HuH-7 (cell line): ENCODE measurements around the gene PPWD1.
"Not testable (repeated sequence)": the region's sequence is repeated elsewhere in the genome, so short reads cannot be mapped to it uniquely, and the experiment has no call there.

Source experiments
- DNase-seq: peaks from one replicate; pipeline ENCODE4 v3.0.0; 2011; ENCODE audit warnings: low spot score

Gene PPWD1

GRCh38 chr5:65562731-65563701, at the start of gene PPWD1, which contains the start of gene CENPK:
Gene PPWD1 (plus strand): TSS chr5:65563296. CDS start chr5:65563311, 15 bp downstream.
Gene CENPK (minus strand): TSS chr5:65563168. CDS start chr5:65554907, 8,261 bp downstream.
- peak; percentile 81 for DNase-seq

- DNase-seq = no peak
Observed at GRCh38 chr5:65525726-65526125, 37.4 kb upstream of the PPWD1 start.

- DNase-seq = no peak
Observed at GRCh38 chr5:65530904-65531303, 32.2 kb upstream of the PPWD1 start.

GRCh38 chr5:65535529-65535987, 27.5 kb upstream of the PPWD1 start:
- no peak for DNase-seq

GRCh38 chr5:65539827-65540226, 23.3 kb upstream of the PPWD1 start:
- DNase-seq = no peak

- DNase-seq = no peak
Observed at GRCh38 chr5:65544473-65544872, 18.6 kb upstream of the PPWD1 start.

- DNase-seq = no peak
Observed at GRCh38 chr5:65546141-65546540, 17.0 kb upstream of the PPWD1 start.

GRCh38 chr5:65548281-65548680, 14.8 kb upstream of the PPWD1 start:
- DNase-seq = no peak

- no peak for DNase-seq
Observed at GRCh38 chr5:65553941-65554340, 9.2 kb upstream of the PPWD1 start.

GRCh38 chr5:65555287-65555686, 7.8 kb upstream of the PPWD1 start:
- DNase-seq = no peak

- DNase-seq = no peak
Observed at GRCh38 chr5:65556181-65556580, 6.9 kb upstream of the PPWD1 start.

- DNase-seq = no peak
Observed at GRCh38 chr5:65556718-65557117, 6.4 kb upstream of the PPWD1 start.

GRCh38 chr5:65563777-65564176, 681 bp downstream of the PPWD1 start:
- no peak for DNase-seq

- no peak for DNase-seq
Observed at GRCh38 chr5:65566505-65566904, 3.4 kb downstream of the PPWD1 start.

GRCh38 chr5:65570598-65571226, 7.6 kb downstream of the PPWD1 start:
- DNase-seq = no peak

GRCh38 chr5:65577141-65577540, 14.0 kb downstream of the PPWD1 start:
- no peak for DNase-seq

- no peak for DNase-seq
Observed at GRCh38 chr5:65588694-65589093, 25.6 kb downstream of the PPWD1 start.

GRCh38 chr5:65601761-65602160, 38.7 kb downstream of the PPWD1 start:
- not testable (repeated sequence) for DNase-seq

- DNase-seq = peak; percentile 21
Observed at GRCh38 chr5:65611524-65611923, 48.4 kb downstream of the PPWD1 start.

- DNase-seq = no peak
Observed at GRCh38 chr5:65612298-65612907, 49.3 kb downstream of the PPWD1 start.

- DNase-seq = no peak
Observed at GRCh38 chr5:65620021-65620420, 56.9 kb downstream of the PPWD1 start.

GRCh38 chr5:65621961-65622360, 58.9 kb downstream of the PPWD1 start:
- not testable (repeated sequence) for DNase-seq

GRCh38 chr5:65623482-65623881, 60.4 kb downstream of the PPWD1 start:
- no peak for DNase-seq
